GM19043 (cell line): ENCODE data around the gene FPR2.

Experiments
- ATAC-seq: cut with Tn5 transposase; IDR thresholded peaks from one replicate; pipeline ENCODE4 v1.9.1; 2021; ENCODE audit warnings: low read depth; ENCODE audit not compliant: unreplicated experiment

Gene FPR2

DNA sequence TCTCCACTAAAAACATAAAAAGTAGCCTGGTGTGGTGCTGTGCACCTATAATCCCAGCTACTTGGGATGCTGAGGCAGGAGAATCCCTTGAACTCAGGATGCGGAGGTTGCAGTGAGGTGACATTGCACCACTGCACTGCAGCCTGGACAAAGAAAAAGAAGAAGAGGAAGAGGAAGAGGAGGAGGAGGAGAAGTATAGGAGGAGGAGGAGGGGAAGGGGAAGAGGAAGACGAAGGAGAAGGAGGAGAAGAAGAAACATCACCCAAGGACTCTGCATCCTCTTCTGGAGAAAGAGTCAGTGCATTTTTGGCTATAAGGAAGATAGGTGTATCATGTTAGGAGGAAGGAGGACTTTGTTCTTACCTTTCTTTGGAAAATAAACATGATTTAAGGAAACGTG, 21.0 kb downstream of the FPR2 start:
- ATAC-seq: no peak

DNA sequence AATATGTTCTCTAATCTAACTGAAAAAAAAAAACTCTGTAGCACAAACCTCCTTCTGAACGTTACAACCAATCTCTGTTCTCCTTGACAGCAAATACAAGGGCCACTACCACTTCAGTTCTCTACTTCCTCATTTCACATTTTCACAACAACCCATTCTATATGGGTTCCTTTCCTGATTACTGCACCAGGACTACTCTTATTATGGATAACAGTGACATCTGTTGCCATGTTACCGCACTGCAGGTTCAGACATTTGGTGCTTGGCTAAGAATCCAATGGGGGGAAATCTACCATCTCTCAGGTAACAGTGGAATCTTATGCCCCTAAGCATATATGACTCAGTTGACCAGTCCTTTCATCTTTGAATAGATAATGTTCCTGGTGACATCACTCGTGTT, 22.4 kb downstream of the FPR2 start:
- no peak for ATAC-seq

DNA sequence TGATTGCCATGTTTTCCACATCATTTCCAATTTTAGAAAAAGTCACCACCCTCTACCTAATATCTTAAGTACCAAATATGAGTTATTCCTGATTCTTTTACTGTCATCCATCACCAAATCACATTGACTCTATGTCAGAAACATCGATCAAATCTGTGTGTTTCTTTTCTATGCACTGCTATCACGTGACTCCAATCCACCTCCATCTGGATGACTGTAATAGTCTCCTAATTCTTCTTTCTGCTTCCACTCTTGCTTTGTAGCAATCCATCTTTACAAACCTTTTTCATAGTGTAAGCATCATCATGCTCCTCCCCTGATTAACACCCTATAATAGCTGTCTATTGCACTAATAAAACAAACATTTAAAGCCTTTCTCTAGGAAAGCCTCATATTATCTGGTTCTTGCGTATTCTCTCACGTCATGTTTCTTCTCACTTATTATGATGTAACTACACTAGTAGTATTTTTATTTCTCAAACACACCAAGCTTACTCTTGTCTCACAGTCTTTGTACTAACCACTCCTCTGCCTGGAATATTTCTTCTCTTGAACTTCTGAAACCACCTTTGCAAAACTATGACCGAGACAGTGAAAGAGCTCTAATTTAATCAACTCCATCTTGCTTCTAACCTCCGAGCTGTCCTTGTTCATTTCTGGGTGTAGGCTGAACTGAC, 23.3 kb downstream of the FPR2 start:
- ATAC-seq: no peak

DNA sequence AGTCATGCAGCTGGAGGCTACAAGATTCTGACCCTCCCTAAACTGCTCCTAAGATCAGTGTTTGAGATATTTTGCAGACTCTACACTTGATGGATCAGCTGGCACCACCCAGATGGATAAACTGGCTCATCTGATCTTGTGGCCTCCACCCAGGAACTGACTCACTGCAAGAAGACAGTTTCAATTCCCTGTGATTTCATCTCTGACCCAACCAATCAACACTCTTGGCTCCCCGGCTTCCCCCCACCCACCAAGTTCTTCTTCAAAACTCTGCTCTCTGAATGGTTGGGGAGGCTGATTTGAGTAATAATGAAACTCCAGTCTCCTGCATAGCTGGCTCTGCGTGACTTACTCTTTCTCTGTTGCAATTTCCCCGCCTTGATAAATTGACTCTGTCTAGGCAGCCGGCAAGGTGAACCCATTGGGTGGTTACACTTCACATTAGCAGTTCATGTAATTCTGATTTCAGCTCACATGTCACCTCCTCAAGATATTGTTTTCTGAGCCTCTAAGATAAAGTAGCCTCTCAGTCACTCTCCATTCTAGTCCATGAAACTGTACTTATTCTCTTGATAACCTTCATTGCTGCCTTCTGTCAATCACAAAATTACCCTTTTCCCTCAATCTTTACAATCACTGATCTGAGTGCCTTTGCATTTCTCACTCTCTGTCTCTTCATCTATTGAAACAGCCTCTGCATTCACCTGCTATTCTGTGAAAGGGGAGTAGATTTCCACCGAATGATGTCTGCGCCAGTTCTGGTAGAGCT, 24.1 kb downstream of the FPR2 start:
- ATAC-seq: no peak

DNA sequence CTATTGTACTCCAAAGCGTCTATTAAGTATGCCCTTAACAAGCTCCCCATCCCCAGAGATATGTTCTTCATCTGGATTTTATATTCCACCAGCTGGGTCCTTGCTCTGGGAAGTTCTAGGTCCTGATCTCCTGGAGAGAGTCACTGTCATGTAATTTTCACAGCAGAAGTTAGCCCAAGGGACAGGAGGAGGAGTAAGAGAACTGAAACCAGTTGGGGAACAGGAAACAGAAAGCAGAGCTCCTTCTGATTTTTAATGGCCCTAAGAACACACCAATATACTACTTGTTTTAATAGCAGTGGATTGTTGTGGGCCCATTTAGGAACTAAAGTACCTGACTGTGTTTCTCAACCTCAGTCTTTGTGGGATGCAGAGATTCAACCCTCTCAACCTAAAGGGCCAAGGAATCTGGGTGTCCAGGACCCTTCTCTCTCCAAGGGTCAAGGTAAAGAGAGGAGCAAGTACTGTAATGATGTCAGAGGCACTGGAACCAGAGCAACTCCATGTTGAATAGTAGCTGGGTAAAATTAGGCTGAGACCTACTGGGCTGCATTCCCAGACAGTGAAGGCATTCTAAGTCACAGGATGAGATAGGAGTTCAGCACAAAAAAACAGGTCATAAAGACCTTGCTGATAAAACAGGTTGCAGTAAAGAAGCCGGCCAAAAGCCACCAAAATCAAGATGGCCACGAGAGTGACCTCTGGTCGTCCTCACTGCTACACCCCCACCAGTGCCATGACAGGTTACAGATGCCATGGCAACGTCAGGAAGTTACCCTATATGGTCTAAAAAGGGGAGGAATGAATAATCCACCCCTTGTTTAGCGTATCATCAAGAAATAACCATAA, 25.9 kb downstream of the FPR2 start:
- ATAC-seq: no peak

DNA sequence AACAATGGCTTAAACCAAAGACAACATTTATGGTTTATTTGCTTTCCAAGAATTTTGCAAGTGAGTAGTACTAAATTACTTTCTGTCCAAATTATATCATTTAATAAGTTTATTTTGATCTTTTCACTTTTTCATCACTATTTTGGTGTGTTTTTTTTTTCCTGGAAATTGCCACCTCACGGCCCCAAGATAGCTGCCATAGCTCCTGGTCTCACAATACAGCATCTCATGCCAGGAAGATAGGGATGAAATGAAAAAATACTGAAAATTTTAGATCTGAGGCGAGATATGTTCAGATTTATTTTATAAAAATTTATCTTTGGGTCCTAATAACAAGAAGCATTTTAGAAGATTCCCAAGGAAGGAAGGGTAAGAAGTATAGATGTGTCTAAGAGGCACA, 27.0 kb downstream of the FPR2 start:
- ATAC-seq: no peak

DNA sequence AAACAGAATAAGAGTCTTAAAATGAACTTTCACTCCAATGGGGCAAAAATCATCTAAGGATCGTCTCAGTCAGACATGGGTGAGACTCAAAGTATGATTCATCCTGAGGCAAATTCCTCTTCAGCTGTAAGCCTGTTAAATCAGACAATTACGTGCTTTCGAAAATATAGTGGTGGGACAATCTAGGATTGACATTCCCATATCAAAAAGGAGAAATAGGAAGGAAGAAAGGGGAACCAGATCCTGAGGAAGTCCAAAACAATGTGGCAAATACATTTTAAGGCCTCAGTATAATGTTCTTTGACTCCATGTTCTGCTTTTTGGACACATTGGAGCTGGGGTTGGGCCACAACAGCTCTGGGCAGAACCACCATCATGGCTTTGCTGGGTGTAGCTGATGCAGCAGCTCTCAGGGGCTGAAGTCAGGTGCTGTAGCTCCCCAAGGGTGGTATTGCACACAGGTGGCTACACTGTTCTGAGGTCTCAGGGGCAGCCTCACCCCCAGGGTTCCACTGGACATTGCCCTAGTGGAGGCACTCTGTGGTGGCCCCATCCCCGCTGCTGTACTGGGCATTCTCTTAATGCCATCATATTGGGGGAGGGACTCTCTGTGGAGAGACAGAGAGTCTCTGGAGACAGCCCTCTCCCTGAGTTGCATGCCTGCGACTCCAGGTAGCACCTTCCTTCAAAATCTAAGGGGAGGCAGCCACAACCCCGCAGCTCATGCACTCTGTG, 28.2 kb downstream of the FPR2 start:
- ATAC-seq: no peak

DNA sequence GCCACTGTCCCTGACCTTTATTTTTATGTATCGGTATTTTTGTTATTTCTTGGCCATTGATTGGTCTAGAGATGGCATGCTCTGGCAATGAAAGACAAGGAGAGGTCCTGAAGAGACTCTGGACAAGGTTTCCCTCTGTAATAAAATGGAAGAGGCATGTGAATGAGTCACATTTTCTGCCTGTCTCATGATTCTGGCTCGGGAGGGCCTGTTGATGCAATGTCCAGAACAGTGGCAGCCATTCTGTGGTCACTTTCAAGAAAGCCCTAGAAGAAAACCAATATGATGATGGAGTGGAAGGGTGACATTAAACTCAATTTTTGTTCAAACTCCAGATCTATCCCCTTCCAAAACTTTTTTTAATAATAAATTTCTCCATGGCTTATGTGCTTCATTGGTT, 32.0 kb downstream of the FPR2 start:
- no peak for ATAC-seq

DNA sequence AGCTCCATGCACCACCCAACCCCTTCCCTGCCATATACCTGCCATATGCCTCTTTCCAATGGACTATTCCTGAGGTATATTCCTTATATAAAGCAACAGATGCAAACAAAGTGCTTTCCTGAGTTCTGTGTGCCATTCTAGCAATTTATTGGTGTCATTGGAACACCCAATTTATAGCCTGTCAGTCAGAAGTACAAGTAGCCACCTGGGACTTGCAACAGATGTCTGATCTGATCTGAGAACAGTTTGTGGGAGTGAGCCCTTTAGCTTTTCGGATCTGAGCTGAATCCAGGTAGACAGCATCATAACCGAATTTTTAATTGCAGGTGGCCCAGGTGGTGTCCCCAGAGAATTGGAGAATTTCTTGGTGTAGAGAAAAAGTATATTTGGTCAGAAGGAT, 33.0 kb downstream of the FPR2 start:
- no peak for ATAC-seq

DNA sequence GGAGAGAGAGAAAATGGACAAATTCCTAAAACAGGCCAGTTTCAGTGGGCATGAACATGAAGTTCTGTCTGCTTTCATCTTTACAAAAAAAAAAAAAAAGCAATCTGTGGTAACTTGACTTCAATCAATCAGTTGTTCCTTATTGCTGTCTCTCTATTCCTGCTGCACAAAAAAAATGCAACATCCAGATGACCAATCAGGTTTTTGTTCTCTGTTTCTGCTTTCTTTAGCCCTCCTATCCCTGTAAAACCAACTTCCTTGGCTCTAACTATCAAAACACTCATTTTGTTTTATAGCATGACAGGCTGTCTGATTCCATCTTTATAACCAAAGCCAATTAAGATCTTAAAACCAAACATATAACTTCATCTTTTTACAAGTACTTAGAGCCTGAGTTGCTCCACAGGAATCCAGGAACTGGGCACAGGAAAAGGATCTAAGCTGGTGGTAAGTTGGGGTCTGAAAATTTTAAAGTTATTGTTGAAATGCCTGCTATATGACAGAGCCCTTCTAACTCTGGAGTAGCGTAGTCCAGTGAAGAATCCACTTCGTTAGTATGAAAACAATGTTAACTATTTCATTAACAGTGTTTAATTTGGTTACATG, 34.0 kb downstream of the FPR2 start, which contains the start of gene FPR3:
Gene FPR3 (plus strand): TSS at position 273 of the 606 bp plus-strand sequence. CDS start 28,592 bp downstream, outside the sequence.
- ATAC-seq: no peak

DNA sequence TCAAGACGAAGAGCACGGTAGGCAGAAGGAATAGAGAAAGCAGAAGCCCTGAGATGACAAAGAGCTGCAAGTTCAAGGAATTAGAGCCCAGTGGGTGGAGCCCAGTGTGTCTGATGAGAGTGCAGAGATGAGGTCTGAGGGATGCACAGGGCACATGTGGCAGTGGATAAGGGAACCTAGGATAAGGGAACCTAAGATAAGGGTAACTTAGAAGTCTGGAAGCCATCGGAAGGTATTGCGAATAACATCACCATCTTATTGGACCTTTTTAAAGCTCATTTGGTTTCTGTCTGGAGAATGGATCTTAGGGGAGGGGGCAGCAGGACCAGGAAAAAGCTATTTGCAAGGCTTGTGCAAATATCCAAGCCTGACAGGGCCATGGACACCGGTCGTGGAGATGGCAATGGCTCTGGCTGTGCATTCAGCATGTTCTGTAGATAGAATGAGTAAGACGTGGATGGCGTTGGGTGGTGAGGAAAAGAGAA, 35.3 kb downstream of the FPR2 start:
- ATAC-seq: no peak

DNA sequence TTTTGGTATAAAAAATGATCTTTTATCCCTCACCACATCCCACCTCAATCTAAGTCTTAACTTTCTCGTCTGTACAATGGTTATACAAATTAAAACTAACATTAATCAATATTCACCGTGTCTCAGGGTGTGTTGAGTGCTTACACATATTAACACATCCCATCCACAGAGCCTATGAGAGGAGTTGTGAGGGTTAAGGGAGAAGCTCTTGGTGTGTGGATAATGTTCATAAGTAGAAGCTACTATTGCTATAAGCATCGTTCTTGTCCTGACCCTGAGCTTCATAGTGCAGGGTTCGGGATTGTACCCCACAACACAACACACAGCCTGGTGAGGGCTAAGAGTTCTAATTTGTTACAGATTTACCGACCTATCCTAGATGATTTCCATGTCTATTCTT, 36.5 kb downstream of the FPR2 start:
- no peak for ATAC-seq

DNA sequence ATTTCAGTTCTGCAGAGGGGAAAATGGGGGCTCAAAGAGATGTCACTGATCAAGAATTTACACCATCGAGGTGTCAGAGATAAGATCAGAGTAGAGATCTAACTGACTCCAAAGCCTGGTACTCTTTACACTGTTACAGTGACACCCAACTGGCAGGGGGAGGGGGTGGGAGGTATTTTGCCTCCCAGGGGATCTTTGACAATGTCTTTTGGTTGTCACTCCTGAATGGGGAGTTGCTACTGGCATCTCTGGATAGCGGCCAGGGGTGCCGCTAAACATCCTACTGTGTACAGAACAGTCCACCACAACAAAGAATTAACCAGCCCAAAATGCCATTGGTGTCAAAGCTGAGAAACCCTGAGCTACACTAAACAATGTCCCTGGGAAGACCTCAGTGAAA, 37.1 kb downstream of the FPR2 start:
- ATAC-seq: no peak

DNA sequence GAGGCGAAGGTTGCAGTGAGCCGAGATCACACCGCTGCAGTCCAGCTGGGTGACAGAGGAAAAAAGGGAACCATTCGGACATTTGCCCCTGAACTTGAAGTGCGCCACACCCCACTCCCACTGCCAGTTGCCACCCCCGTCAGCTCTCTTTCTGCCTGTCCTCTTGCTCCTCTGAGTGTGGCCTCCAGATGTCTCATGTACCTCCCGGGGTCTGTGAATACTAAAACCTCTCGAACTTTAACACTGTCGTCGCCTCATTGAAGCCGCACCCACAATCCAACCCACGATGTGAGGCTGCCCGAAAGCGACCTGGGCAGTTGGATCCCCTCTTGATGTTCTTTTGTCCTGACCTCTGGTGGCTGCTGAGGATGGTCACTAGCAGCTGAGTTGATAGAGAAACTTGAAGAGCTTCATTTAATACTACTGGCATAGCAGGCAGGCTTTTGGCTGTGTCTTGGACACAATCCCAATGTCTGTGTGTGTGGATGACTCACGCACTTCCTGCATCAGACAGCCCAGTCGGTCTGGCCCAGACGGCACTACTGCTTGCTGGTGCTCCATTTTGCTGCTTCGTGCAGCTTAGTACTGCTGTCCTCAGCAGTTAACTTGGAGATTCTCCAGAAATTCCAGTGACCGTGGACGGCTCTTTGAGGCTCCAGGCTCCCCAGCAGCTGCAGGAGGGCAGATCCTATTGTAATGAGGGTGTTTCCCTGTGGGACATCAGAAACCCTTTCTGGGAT, 38.2 kb downstream of the FPR2 start:
- no peak for ATAC-seq

DNA sequence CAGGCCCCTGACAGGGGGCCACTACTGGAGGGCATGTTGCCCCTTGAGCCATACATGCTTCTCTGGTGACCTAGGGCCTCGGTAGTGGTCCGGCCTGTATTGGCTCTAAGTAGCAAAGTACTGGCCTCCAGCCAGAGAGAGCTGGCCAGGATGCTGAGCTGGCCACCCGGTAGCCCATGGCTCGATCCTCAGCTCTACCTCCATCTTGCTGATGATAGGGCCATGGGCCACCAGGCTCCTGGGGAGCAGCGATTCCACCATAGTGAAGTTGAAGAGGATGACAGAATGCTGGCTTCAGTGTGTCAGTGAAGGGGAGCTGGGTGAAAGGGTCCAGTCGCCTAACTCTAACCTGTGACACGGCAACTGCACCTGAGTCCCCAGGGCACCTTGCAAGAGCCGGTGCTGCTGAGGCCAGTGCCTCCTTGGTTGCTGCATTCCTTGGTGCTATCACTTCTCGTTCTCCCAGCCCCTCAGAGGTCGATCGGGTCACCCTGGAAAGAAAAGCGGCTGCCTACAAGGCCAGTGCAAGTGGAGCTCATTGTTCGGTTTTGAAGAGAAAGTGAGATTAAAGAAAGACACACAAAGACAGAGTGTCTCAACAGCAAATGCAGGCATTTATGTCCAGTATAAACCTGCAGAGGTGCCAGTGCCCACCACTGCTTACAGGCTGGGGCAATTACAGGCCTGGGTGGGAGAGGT, 38.9 kb downstream of the FPR2 start:
- no peak for ATAC-seq

DNA sequence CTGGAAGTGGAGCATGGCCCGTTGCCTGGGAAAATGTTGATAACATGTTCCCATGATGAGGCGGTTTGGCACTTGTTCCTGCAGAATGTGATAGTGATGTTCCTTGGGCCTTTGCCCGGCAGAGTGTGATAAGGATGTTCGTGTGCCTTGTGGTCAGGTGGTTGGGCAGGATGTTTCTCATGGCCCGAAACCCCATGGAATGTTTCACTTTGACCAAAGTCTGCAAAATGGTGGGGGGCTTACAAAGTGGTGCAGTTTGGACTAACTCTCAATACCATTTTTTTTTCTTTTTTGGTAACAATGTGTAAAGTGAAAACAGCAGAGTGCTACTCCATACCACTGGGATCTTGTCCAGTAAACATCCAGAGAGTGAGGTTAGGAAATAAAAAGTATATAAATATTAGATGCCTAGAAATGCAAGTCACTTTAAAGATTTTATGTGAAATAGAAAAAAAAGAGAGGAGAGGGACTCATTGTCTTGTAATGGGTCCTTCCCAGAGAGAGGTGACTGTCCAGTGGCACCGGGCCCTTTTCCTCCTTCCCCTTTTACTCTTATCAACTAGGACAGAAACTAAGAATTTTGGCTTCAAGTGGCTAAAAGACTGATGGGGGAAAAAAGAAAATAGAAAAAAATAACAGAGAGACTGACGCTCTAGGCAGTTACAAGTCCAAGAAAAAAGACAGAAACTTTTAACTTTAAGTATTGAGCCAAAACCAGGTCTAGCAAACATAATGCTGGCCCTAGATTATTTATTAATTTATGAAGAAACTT, 39.7 kb downstream of the FPR2 start:
- ATAC-seq: no peak

DNA sequence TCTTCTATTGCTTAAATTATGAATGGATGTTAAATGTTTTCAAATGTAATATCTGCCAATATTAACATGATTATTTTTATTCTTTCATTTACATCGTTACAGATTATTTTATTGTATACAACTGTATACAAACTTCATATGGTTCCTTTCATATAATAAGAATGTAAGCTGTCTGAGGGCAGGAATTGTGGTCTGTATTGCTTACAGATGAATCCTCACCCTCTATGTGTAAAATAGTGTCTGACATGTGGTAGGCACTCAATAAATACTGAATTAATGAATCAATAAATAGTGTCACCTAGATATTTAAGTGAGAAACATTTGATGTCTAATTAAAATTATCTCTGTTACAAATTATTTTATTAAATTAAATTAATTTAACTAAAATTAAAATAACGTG, 41.8 kb downstream of the FPR2 start:
- ATAC-seq: no peak

DNA sequence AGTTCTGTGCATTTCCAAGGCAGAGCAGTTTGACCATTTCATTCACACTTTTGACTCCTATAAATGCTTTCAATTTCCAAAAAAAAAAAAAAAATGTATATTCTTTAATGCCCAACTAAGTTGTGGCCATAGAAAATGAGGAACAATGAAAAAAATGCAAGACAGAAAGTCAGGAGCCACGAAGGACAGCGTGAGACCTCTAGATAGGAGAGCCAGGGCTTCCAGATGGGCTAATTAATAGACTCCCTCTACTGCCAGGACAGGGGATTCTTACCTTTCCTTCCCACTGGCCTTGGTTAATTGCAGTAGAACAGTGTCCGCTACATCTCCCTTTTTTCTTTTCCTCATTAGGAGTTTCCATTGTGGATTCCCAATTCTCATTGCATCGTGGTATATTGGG, 42.5 kb downstream of the FPR2 start:
- ATAC-seq: no peak
